Type B pancreatic cell (in vitro differentiated cells): Measurements from ENCODE around the gene ITPK1. TPM values are rescaled to one million over a fixed set of nuclear protein-coding genes. Genes with fewer than 3 reads are reported as not detected.
"Not testable (repeated sequence)": the region's sequence is repeated elsewhere in the genome, so short reads cannot be mapped to it uniquely, and the experiment has no call there.

Experiments used
- DNase-seq: peaks from one replicate; pipeline ENCODE4 v3.0.0; 2021; ENCODE audit warnings: mixed read lengths; ENCODE audit not compliant: unreplicated experiment; ENCODE audit errors: extremely low spot score
- H3K27ac Mint-ChIP-seq: 2 replicates; pipeline ENCODE4 v1.8.0; 2021; ENCODE audit warnings: mild to moderate bottlenecking, mixed read lengths
- H3K27me3 Mint-ChIP-seq: 2 replicates; pipeline ENCODE4 v1.8.0; 2021; ENCODE audit warnings: mixed read lengths
- H3K36me3 Mint-ChIP-seq: 2 replicates; pipeline ENCODE4 v1.8.0; 2021; ENCODE audit warnings: mixed read lengths
- H3K4me1 Mint-ChIP-seq: one replicate; pipeline ENCODE4 v1.8.0; 2021; ENCODE audit warnings: mixed read lengths; ENCODE audit not compliant: unreplicated experiment
- H3K4me3 Mint-ChIP-seq: 2 replicates; pipeline ENCODE4 v1.8.0; 2021; ENCODE audit warnings: mild to moderate bottlenecking, mixed read lengths
- H3K9me3 Mint-ChIP-seq: 2 replicates; pipeline ENCODE4 v1.8.0; 2021; ENCODE audit warnings: mixed read lengths
- total RNA-seq: library from RNA; stranded (reverse); gene quantifications from 2 replicates; pipeline ENCODE4 v1.2.1, GENCODE V29; 2021; ENCODE audit warnings: low replicate concordance
- TF ChIP-seq, protein P1 (sequence below): fragments of 200-600 bp; sonication (generic); conservative IDR thresholded peaks from 2 replicates; pipeline ENCODE4 v1.5.0; 2021; ENCODE audit warnings: antibody characterized with exemption, mild to moderate bottlenecking

Gene ITPK1
- total RNA-seq, 1 donor from 2014 or later: 40.2 TPM

- no peak overlapping the region for H3K27ac Mint-ChIP-seq
- H3K4me1 Mint-ChIP-seq: peaks cover 34% of the 10 kb centered on the region
- no peak overlapping the region for H3K4me3 Mint-ChIP-seq
- no peak for DNase-seq
- H3K36me3 Mint-ChIP-seq: no peaks in the 10 kb centered on the region
- H3K27me3 Mint-ChIP-seq: no peaks in the 10 kb centered on the region
- TF ChIP-seq, protein P1, sequence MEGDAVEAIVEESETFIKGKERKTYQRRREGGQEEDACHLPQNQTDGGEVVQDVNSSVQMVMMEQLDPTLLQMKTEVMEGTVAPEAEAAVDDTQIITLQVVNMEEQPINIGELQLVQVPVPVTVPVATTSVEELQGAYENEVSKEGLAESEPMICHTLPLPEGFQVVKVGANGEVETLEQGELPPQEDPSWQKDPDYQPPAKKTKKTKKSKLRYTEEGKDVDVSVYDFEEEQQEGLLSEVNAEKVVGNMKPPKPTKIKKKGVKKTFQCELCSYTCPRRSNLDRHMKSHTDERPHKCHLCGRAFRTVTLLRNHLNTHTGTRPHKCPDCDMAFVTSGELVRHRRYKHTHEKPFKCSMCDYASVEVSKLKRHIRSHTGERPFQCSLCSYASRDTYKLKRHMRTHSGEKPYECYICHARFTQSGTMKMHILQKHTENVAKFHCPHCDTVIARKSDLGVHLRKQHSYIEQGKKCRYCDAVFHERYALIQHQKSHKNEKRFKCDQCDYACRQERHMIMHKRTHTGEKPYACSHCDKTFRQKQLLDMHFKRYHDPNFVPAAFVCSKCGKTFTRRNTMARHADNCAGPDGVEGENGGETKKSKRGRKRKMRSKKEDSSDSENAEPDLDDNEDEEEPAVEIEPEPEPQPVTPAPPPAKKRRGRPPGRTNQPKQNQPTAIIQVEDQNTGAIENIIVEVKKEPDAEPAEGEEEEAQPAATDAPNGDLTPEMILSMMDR: no peak
- no peaks in the 10 kb centered on the region for H3K9me3 Mint-ChIP-seq
Observed at GRCh38 chr14:93062890-93063289, 52.8 kb downstream of the ITPK1 start.

- not testable (repeated sequence) for H3K36me3 Mint-ChIP-seq, H3K9me3 Mint-ChIP-seq, H3K27ac Mint-ChIP-seq, H3K27me3 Mint-ChIP-seq, DNase-seq, H3K4me3 Mint-ChIP-seq
- peaks cover 30% of the 10 kb centered on the region for H3K4me1 Mint-ChIP-seq
Observed at GRCh38 chr14:93062013-93062412, 53.7 kb downstream of the ITPK1 start.

DNA sequence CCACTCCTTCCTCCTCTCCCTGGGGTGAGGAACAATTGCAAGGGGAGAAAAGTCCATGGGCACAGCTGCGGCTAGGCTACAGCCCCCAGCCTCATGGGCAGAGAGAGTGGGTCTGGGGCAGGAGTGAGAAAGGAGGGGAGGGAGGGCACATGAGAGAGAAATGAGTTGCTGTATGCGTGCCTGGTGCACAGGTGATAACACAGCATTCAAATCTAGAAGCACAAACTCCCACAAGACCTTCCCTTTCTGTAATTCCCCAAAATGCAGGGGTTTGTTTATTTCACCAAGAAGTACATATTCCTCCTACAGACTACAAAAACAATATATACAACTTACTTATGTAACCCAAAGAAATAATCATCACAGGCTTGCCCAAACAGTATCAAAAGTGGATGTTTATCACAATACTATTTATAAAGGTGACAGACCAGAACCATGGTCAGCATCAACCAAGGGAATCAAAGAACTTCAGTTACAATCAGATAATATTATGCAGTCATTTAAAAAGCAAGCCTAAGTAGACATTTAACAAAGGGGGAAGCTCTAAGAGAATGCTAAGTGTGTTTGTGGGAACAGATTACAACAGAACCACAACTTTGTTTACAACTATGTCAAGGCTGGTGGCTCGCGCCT, 54.2 kb downstream of the ITPK1 start:
- Mint-ChIP-seq H3K27me3 (no peaks in the 10 kb centered on the region), H3K9me3 (no peaks in the 10 kb centered on the region), H3K4me1 (peaks cover 31% of the 10 kb centered on the region), H3K27ac (no peak overlapping the region), H3K4me3 (no peak overlapping the region), H3K36me3 (no peaks in the 10 kb centered on the region)
- TF ChIP-seq, protein P1: no peak
- DNase-seq: no peak

DNA sequence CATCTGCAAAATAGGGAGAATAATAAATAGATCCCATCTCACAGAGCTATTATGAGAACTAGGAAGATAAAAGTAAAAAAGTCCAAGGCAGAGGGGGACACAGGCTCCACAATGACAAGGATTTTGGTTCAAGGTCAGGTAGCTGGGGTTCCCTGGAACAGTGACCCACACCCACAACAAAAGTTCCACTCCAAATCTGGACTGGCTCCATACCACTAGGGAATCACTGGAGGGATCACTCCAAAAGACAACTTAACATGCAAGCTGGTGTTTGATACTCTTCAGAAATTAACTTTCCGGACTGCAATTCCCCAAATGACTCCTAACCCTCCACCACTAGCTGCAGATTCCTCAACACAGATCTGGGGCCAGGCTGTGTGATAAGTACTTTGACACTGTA, 54.9 kb downstream of the ITPK1 start:
- Mint-ChIP-seq H3K36me3 (no peaks in the 10 kb centered on the region), H3K4me1 (peaks cover 31% of the 10 kb centered on the region), H3K9me3 (no peaks in the 10 kb centered on the region), H3K27ac (peak overlapping the region; percentile 24), H3K4me3 (no peak overlapping the region), H3K27me3 (no peaks in the 10 kb centered on the region)
- DNase-seq: no peak
- TF ChIP-seq, protein P1: no peak

DNA sequence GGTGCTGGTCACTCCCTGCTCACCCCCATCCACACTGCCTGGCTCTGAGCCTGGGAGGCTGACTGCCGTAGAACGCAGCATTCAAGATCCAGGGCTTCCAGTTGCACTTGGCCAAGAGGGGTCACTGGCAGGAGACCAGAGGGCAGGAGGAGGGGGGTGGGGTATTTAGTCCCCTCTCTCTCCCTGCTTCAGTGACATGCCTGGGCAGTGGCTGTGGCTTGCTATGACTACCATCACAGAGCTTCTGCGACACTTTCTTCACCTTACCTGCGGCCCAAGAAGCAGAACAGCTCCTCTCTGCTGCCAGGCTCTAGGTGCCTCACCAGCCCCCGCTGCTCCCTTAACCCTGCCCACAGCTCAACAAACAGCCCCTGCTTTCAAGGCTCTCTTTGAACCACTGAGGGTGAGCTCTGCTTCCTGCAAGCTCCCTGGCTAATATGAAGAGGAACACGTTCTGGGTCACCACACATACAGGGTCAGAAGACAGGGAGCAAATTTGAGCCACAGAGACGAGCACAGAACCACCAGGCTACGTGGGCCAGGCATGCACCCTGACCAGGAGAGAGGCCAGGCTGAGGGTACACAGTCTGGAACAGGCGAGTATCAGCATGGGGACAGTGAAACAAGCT, 55.7 kb downstream of the ITPK1 start:
- Mint-ChIP-seq H3K9me3 (no peaks in the 10 kb centered on the region), H3K27ac (peak overlapping the region; percentile 24), H3K4me1 (peaks cover 28% of the 10 kb centered on the region), H3K36me3 (no peaks in the 10 kb centered on the region), H3K27me3 (no peaks in the 10 kb centered on the region), H3K4me3 (peak overlapping the region; percentile 38)
- TF ChIP-seq, protein P1: no peak
- DNase-seq: no peak

GRCh38 chr14:93059260-93059659, 56.5 kb downstream of the ITPK1 start:
- no peak overlapping the region for H3K4me3 Mint-ChIP-seq
- H3K36me3 Mint-ChIP-seq: no peaks in the 10 kb centered on the region
- no peaks in the 10 kb centered on the region for H3K27me3 Mint-ChIP-seq
- no peak overlapping the region for H3K27ac Mint-ChIP-seq
- DNase-seq: no peak
- TF ChIP-seq, protein P1: no peak
- H3K4me1 Mint-ChIP-seq: peaks cover 21% of the 10 kb centered on the region
- no peaks in the 10 kb centered on the region for H3K9me3 Mint-ChIP-seq
